GM21737 (cell line): Measurements from ENCODE around the gene KLHL13.
A peak's percentile ranks its signal among the peaks of the same experiment; 100 is the strongest.
"Not testable (repeated sequence)": the region's sequence is repeated elsewhere in the genome, so short reads cannot be mapped to it uniquely, and the experiment has no call there.

Experiments used
- ATAC-seq: cut with Tn5 transposase; IDR thresholded peaks from one replicate; pipeline ENCODE4 v1.9.1; 2021; ENCODE audit warnings: mild to moderate bottlenecking, moderate library complexity; ENCODE audit not compliant: unreplicated experiment

The KLHL13 gene

DNA sequence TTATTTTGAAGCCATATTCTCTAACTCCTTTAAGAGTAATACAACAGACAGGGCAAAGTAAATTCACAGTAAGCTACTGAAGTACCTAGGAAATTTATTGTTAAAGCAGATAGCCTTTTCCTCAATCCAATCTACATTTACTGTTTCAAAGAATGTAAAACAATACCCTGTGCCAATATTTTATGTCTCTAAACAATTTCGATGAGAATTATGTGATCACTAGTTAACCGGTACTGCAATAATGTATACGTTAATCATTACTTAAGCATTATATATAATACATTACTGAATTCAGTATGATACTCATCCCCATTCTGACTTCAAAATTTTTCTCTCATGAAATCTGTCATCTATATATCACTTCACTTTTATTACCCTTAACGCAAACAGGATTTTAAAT is 28.5 kb downstream of the KLHL13 start:
- ATAC-seq = no peak

DNA sequence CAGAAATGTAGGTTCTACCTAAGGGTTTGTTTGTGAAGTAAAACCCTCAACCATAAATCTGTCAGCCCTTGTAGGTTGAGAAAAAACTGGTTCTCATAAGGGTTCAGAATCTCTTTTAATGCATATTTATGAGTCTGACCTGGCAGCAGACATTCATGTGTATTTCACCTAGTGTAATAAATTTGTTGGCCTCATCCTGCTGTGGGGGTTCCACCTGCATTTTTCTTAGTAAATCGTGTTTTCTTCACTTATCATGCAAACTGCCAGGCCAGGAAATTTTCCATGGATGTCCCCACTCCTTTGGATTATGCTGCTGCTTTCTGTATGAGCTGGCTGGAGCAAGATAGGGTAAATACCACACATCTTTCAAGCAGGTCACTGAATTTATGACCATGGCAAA is 42.4 kb downstream of the KLHL13 start:
- no peak for ATAC-seq

DNA sequence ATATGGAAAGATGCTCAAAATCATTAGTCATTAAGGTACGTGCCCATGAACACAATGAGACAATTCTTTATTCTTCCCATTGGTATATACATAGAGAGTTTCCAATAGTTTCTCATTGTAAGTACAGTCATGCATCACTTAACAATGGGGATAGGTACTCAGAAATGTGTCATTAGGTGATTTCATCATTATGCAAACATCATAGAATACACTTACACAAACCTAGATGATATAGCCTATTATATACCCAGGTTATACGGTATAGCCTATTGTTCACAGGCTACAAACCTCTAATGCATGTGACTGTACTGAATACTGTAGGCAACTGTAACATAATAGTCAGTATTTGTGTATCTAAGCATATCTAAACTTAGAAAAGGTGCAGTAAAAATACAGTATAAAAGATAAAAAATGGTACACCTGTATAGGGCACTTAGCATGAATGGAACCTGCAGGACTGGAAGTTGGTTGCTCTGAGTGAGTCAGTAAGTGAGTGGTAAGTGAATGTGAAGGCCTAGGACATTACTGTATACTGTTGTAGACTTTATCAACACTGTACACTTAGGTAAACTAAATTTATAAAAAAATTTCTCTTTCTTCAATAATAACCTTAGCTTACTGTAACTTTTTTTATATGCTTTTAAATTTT is 49.6 kb downstream of the KLHL13 start:
- no peak for ATAC-seq

DNA sequence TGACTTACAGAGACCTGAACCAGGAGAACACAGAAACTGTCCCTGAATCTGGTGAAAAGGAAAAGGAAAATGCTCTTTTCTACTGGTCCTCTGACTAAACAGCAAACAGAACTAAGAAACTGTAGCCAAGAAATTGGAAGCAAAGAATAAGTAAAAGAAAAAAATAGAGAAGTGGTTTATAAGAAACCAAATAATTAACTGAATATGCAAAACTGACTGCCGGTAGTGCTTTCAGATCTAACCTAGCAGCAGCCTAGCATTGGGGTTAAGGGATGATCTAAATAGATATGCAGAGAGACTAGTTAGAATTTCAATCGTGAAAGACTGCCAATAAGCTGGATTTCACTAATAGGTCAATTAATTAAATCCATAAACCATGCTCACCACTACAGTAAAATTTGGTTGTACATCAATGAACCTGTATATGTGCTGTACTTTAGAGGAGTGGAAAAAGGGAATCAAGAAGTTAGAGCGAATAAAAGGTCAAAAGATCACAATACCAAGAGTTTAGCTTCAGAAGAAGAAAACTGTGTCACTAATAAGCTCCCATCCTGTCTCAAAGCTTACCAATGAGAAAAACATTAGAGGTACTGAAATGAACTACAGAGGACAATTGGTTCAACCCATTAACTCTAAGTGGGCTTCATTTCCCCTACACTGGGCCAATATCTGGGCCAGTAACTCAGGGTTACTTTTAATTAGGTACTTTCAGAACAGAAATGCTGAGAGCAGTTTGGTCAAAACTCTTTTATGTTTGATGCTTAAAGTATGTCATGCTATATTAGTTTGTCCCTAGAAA is 53.6 kb downstream of the KLHL13 start:
- ATAC-seq = peak; percentile 87

DNA sequence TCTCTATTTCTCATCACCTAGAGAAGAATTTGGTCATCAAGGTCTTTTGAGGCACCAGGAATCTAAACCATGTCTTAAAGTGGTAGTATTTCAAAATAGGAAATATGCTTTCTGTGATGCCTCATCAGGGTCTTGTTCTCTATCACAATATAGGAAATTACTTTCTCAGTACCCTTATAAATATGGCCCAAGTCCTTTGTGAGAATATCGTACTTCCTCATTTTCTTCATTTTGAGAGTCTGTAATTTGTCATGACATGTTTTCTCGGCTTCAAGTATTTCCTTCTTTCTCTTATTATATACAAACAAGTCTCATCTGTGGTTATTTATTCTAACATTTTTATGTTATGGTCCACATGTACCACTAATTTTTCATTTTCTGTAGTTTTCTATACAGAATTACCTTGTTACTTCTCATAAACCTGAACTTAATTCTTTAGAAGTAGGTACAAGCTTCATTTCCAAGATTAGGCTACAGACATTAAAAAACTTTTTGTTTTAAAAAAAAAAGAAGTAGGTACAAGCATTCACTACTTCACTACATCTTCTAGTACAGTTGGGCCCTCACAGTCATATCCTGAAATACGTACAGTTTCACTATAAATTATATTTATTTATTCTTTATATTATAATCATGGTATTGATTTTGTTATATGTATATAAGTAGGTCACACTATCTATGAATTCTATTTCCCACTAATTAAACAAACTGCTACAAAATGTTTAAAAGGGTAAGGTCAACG is 54.4 kb downstream of the KLHL13 start:
- ATAC-seq = no peak

DNA sequence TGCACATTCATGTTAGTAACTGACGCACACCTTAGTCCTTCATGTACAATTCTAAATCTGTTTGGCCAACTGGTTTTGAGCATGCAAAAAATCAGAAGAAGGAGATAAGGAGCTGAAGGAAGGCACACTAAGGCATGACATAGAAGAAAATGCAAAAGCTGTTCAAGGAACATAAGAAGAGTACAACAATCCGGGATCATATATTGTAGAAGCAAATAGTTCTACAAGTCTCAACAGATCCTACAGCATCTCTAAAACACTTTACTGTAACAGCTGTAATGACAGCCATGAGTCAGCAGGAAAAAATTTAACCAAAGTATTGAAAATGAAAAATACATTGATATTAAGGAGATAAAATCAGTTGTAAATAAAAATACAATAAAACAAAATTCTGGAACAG is 57.7 kb downstream of the KLHL13 start:
- ATAC-seq = no peak

DNA sequence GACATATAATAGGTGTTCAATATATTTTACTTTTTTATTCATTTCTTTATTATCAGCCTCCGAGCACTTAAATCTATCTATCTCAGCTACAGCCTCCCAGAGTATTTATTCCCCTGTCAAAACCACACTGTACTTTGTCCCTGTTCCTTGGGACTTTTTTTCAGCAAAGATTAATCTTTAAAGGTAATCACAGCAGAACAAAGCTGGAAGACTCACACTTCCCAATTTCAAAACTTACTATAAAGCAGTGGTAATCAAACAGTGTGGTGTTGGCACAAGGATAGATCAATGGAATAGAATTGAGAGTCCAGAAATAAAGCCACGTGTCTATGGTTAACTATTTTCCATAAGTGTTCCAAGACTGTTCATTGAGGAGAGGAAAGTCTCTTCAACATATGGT is 59.7 kb downstream of the KLHL13 start:
- ATAC-seq = no peak

DNA sequence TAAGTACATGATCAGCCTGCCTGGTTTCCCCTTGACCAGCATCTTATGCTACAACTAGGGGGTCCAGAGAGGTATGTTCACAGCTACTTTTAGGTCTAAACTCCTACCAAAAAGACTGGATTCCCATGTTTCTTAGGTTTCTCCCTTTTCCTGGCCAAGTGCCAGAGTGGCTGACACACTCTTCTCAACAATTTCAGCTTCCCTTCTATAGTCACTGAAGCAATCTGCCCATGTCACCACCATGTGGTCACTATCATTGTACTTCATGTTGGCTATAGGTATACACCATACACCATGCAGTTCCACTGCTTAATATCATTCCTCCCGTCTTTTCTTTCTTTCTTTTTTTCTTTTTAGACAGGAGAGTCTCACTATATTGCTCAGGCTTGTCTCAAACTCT is 66.9 kb downstream of the KLHL13 start:
- no peak for ATAC-seq

DNA sequence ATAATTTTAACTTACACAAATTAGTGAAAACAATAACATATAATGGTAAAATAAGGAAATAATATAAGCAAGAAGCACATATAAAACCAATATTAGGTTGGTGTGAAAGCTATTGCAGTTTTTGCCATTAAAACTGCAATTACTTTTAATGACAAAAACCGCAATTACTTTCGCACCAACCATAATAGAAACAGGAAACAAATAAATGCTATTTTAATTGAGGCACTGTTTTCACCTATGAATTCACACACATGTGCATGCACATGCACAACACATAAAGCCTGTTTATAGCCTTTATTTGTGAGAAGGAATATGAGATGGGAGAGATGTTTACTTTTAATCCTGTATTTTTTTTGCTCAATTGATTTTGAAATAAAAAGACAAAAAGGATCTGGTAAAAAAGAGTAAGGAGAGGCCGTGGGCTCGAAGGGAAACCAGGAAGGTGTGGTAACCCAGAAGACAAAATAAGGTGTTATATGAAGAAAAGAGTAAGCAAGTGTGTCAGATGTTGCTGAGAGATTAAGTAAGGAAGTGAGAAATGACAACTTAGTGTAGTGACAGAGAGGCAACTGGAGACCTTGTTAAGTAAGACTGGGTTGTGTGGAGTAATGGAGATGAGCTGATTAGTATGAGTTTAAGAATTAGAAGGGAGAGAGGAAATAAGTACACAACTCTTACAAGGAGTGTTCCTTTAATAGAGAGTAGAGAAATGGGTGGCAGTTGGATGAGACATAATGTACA is 69.0 kb downstream of the KLHL13 start:
- no peak for ATAC-seq

DNA sequence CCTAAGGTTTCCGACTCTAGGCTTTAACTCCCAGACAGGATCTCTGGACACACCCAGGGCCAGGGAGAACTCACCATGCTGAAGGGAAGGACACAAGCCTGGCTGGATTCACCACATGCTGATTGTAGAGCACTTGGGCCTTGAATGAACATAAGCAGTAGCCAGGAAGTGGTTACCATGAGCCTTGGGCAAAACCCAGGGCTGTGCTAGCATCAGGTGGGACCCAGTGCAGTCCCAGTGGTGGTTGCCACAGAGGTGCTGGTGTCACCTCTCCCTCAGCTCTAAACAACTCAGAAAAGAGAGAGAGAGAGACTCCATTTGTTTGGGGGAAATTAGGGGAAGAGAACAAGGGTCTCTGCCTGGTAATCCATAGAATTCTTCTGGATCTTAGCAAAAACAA is 77.0 kb downstream of the KLHL13 start:
- ATAC-seq = no peak

DNA sequence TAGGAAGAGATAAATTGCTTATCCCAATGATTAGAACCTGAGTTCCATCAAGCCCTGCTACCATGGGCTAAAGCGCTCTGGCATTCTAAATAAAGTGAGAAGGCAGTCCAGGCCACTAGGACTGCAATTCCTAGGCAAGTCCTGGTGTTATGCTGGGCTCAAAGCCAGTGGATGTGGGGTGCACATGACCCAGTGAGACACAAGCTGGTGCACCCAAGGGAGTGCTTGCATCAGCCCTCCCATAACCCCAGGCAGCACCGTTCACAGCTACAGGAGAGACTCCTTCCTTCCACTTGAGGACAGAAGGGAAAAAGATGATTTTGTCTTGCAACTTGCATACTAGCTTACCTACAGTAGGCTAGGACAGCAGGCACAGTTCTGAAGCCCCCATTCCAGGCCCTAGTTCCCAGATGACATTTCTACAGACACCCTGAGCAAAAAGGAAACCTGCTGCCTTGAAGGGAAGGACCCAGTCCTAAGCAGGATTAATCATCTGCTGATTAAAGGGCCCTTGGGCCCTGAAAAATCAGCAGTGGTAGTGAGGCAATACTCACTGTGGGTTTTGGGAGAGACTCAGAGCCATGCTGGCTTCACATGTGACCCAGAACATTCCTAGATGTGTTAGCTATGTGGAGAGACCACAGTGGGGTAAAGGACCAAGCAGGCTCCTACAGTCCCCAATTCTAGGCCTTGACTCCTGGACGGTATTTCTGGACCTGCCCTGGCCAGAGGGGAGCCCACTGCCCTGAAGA is 77.8 kb downstream of the KLHL13 start:
- no peak for ATAC-seq

DNA sequence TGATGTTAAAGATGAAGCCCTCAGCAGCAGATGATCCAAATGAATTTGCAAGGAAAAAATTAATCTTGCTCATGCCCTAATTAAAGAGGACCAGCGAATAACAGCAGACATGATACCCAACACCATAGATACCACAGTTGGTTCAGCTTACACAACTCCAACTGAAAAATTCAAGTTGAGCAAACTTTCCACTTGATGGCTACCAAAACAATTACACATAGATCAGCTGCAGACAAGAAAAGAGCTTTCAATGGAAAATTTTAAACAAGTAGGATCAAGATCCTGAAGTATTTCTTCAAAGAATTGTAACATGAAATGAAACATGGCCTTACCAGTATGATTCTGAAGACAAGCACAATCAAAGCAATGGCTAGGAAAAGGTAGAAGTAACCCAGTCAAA is 90.0 kb downstream of the KLHL13 start:
- ATAC-seq = no peak

DNA sequence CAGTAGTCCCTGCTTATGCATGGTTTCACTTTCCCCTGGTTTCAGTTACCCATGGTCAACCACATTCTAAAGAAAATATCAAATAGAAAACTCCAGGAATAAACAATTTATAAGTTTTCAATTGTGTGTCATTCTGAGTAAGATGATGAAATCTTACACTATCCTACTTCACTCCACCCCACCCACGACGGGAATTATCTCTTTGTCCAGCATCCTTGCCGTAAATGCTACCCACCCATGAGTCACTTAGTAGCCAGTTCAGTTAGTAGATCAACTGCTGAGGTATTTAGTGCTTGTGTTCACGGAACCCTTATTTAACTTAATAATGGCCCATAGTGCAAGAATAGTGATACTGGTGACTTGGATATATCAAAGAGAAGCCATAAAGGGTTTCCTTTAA is 91.4 kb downstream of the KLHL13 start:
- no peak for ATAC-seq

DNA sequence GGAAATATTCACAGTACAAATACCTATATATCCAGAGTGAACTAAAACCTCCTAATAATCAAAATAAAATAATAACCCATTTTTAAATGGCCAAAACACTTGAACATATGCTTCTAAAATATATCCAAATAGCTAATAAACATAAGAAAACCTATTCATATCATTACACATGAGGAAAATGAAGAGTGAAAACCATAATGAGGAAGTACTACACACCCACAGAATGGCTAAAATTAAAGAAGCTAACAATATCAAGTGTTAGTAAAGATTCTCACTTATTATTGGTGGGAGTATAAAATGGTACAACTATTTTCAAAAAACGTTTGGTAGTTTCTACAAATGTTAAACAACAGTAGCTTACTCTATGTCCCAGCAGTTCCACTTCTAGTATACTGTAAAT is 92.1 kb downstream of the KLHL13 start:
- ATAC-seq = no peak

DNA sequence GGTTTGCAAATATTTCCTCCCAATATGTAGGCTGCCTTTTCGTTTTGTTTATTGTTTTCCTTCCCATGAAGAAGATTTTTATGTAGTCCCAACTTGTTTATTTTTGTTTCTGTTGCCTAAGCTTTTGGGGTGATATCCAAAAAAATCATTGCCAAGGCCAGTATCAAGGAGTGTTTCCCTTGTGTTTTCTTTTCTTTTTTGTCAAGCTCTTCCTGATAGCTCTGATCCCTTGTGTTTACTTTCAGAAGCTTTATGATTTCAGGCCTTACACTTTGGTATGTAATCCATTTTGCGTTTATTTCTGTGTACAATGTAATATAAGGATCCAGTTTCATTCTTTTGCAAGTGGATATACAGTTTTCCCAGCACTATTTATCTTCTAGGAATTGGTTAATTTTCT is 93.9 kb downstream of the KLHL13 start:
- ATAC-seq = no peak

DNA sequence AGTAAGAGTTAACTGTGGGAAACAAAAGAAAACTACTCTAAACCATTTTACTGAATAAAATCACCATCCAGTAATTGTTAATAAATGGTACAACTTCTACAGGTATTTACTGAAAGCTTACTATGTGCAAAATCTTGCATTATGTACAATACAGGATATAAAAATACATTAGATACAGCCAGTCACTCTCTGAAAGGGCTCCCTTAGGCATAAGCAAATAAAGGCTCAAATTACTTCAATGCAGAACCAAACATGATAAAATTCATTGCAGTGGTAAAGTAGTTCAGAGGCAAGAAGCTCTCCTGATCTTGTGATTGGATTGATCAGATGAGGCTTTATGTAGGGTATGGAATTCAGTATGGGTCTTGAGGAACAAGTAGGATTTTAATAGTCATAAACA is 100.2 kb downstream of the KLHL13 start:
- ATAC-seq = no peak

DNA sequence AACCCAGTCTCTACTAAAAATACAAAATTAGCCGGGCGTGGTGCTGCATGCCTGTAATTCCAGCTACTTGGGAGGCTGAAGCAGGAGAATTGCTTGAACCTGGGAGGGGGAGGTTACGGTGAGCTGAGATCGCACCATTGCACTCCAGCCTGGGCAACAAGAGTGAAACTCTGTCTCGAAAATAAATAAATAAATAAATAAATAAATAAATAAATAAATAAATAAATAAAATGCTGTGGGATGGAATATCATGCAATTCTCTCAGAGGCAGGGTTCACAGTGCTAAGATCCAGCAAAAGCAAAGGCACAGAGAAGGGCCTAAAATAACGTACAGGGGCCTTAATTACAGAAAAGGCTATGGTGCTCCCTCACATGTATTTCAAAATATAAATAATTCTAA is 114.2 kb downstream of the KLHL13 start:
- not testable (repeated sequence) for ATAC-seq

DNA sequence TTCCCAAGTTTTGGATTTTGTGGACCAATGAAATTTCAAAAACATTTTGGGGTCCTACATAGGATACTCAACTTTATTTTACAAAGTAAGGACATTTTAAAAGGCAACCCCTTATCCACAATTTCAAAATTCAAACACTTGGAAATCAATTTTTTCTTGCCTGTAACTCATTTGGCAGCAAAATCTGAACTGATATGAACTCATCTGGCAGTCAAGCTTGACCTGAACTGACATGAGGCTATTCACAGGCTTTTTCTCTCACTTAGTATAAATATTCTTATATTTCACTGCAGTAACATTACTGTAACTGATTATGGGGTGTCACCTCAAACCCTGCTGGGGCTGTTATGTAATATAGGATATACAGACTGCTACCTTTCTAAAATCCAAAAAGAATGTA is 116.1 kb downstream of the KLHL13 start:
- no peak for ATAC-seq

DNA sequence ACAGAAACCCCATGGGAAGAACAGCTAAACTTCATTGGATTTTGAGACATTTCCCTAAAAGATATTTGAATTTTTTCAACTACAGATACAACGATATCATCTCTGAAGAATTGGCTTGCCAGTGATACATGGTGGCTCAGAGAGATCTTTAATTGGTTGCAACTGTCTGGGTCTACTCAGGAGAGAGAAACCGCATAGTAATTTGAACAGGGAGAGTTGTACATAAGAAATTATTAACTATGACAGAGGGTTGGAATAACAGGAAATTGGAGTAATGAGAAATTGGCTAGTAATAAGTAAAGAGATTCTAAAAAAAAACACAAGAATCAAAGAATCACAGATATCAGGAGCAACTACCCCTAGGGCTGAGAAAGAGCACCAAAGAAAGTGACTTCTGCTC is 118.4 kb downstream of the KLHL13 start:
- no peak for ATAC-seq

DNA sequence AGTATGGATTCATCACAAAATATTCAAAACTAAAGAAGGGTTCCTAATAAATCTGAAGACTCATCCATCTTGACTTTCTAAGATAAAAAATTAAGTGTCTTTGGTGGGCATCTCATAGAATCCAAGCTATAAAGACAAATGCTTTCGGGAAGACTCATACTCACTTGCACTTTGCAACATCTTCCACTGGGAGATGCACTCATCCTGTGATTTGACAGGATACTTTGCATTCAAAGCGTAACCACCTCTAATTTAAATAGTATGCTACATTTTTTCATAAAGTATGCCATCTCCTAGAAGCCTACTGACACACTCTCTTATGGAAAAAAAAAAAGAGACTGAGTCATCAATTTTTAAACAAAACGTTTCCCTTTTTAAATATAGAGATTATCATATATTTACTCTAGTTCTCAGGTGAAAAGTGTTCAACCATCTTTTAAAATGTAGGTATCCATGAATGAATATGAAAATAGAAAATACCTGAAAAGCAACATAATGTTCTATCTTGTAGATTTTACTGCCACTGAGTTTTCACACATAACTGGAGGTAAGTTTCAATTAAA is 119.6 kb downstream of the KLHL13 start:
- no peak for ATAC-seq
